GM18507 (cell line): ENCODE measurements around the gene GATAD2A.

Experiments
- DNase-seq: peaks from one replicate; pipeline ENCODE4 v3.0.0; 2011; ENCODE audit warnings: low read depth; ENCODE audit not compliant: insufficient read length; ENCODE audit errors: extremely low spot score
- FAIRE-seq: peaks from 2 replicates; lab custom pipeline; 2011; peaks lifted over from hg19 to GRCh38; lab: Jason Lieb, UNC

GATAD2A gene

GRCh38 chr19:19500975-19501644 lies 95.6 kb downstream of the GATAD2A start:
- no peak for DNase-seq

DNA sequence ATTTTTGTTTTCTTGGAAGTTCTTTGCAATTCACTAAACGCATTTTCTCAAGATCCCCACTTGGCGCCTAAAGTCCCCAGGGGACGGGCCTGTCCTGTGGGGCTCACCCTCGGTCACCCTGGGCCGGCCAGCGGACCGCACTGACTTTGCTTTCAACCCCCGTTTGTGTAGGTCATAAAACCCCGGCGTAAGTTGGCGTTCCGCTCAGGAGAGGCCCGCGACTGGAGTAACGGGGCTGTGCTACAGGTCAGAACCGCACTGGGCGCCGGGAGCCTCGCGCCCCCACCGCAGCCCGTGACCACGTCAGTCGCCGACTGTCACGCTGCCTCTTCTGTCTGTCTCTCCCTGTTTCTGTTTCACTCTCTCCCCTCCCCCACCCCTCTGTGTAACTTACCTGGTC lies 96.3 kb downstream of the GATAD2A start:
- FAIRE-seq (no peak), DNase-seq (no peak)

More at GRCh38 chr19:19500975-19501644, 95.6 kb downstream of the GATAD2A start:
- no peak for FAIRE-seq

DNA sequence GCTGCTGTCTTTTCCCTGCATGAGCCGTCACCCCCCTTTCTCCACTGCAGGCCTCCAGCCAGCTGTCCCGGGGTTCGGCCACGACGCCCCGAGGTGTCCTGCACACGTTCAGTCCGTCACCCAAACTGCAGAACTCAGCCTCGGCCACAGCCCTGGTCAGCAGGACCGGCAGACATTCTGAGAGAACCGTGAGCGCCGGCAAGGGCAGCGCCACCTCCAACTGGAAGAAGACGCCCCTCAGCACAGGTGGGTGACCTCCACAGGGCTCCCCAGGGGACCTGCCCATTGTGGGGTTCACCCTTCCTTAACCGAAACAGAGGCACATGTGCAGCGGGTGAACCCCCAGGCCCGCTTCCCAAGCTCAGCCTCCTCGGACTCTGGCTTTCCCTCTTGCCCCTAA lies 96.8 kb downstream of the GATAD2A start:
- no peak for FAIRE-seq

GRCh38 chr19:19502808-19503602 lies 97.5 kb downstream of the GATAD2A start:
- no peak for FAIRE-seq
- no peak for DNase-seq

More for the DNA sequence above, 96.8 kb downstream of the GATAD2A start:
- DNase-seq, result no peak

GRCh38 chr19:19504754-19505668 lies 99.5 kb downstream of the GATAD2A start:
- FAIRE-seq (no peak), DNase-seq (no peak)

- DNase-seq, result no peak
- FAIRE-seq, result no peak
Measured at GRCh38 chr19:19505669-19506326, 100.3 kb downstream of the GATAD2A start.

DNA sequence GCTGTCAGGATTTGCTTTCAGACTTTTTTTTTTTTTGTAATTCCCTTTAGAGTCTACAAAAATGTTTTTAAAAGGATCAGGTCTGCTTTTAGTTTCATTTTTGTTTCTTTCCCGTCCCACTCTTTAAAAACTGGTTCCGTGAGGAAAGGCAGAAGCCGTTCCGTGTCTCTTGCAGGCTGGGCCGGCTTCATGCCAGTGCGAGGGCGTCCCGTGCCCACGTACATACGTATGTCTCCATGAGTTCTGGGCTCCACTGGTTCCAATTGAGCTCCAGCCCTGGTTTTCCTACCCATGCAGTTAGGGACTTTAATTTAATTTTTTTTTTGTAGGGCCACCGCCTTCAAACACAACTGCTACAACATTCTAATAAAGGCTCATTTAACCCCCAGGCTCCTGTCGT lies 101.1 kb downstream of the GATAD2A start:
- no peak for FAIRE-seq
- DNase-seq, result no peak

GRCh38 chr19:19507354-19507753 lies 101.9 kb downstream of the GATAD2A start:
- DNase-seq (no peak), FAIRE-seq (no peak)

GRCh38 chr19:19508217-19508616 lies 102.7 kb downstream of the GATAD2A start:
- FAIRE-seq, result no peak

GRCh38 chr19:19510432-19510831 lies 105.0 kb downstream of the GATAD2A start:
- no peak for FAIRE-seq
- DNase-seq, result no peak

More at GRCh38 chr19:19508217-19508616, 102.7 kb downstream of the GATAD2A start:
- DNase-seq, result no peak

DNA sequence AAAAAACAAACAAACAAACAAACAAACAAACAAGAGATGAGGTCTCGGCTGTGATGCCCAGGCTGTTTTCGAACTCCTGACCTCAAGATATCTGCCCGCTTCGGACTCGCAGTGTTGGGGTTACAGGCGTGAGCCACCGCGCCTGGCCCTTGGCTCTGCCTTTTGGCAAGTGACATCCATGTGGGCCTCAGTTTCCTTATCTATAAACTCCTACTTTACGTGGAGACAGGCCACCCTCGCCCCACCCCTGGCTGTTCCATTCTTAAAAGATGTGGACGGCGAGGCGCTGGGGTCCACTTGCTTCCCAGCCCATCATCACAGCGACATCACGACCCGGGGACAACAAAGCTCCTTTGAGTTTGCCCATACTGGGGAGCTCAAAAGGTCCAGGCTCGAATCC lies 108.2 kb downstream of the GATAD2A start:
- FAIRE-seq, result no peak
- DNase-seq, result no peak

DNA sequence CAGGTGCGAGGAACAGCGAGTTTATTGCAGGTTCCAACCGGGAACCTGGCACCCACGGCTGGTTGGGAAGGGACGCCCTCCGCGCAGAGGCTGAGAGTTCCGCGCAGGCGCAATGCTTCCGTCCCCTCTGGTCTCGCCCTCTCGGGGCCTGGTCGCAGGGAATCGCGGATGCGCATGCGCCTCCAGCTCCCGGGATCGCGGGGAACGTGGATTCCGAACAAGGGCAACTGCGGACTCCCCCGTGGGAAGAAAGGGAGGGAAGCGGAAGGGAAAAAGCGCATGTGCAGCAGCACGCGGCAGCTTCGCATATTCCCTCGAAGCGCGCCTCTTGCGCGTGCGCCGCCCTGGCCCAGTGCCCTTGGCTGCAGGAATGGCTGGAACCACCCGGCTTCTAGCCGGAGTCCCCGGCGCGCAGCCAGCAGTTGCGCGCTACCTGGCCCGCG lies 108.8 kb downstream of the GATAD2A start:
- DNase-seq (no peak), FAIRE-seq (no peak)

GRCh38 chr19:19514881-19515641 lies 109.6 kb downstream of the GATAD2A start, which contains the start of gene TSSK6:
TSS of gene TSSK6 (minus strand) at chr19:19515548. CDS start at chr19:19515427, 121 bp downstream.
- no peak for DNase-seq
- FAIRE-seq, result no peak

DNA sequence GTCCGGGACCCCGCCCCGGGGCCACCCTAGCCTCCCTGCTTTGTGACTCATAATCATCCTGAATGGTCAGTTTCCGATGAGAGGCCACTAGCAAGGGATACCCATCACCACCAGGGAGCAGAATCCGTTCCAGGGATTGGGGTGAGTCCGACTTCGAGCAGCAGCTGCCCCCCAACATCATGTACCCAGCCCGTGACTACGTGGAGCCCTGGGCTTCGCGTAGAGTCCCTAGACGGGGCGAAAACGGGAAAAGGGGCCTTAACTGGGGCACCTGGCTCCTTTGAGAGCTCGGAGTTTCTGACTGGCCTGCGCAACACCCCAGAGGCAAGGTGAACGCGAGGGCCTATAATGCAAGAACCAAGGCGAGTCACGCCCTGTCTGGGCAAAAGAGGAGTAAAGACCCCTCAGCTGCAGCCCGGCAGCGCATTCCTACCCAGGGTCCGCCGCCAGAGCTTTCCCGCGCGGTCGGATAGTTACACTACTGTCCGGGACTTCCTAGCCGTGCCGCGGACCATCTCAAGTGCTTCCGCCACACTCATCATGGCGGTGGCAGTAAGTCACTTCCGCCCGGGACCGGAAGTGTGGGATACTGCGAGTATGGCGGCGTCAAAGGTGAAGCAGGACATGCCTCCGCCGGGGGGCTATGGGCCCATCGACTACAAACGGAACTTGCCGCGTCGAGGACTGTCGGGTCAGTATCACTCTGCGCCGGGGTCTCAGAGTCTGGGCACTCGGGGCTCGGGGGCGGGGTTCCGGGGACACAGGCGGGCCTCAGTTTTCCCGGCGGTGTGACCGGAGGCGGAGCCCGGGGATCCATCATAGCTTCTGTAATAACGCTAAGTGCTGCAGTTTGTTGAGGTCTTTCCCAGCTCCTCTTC lies 110.4 kb downstream of the GATAD2A start, which contains the start of gene NDUFA13:
TSS of gene NDUFA13 (plus strand) at position 584 of the 878 bp plus-strand sequence. CDS start at position 598, 14 bp downstream.
- FAIRE-seq (peak; percentile 93), DNase-seq (peak; percentile 93)

DNA sequence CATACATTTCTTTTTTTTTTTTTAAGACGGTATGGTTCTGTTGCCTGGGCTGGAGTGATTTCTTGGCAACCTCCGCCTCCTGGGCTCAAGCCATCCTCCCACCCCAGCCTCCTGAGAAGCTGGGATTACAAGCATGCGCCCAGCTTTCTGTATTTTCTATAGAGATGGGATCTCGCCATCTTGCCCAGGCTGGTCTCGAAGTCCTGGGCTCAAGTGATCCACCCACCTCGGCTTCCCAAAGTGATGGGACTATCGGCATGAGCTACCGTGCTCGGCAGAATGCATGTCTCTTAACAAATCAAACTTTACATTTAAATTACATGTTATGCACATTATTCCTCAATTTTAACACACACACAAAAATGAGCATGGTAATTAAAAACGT lies 111.8 kb downstream of the GATAD2A start:
- no peak for FAIRE-seq
- no peak for DNase-seq

- DNase-seq, result no peak
- no peak for FAIRE-seq
Measured at GRCh38 chr19:19520989-19521388, 115.5 kb downstream of the GATAD2A start.

GRCh38 chr19:19523177-19523576 lies 117.7 kb downstream of the GATAD2A start:
- FAIRE-seq (no peak), DNase-seq (no peak)
